ENCODE results near the gene PREB. TPM values are rescaled to one million over a fixed set of nuclear protein-coding genes. Genes with fewer than 3 reads are reported as not detected.
"Not testable (repeated sequence)": the region's sequence is repeated elsewhere in the genome, so short reads cannot be mapped to it uniquely, and the experiment has no call there.

The PREB gene
- total RNA-seq, 1 experiment from 2014 or later, result 52.7 TPM

DNA sequence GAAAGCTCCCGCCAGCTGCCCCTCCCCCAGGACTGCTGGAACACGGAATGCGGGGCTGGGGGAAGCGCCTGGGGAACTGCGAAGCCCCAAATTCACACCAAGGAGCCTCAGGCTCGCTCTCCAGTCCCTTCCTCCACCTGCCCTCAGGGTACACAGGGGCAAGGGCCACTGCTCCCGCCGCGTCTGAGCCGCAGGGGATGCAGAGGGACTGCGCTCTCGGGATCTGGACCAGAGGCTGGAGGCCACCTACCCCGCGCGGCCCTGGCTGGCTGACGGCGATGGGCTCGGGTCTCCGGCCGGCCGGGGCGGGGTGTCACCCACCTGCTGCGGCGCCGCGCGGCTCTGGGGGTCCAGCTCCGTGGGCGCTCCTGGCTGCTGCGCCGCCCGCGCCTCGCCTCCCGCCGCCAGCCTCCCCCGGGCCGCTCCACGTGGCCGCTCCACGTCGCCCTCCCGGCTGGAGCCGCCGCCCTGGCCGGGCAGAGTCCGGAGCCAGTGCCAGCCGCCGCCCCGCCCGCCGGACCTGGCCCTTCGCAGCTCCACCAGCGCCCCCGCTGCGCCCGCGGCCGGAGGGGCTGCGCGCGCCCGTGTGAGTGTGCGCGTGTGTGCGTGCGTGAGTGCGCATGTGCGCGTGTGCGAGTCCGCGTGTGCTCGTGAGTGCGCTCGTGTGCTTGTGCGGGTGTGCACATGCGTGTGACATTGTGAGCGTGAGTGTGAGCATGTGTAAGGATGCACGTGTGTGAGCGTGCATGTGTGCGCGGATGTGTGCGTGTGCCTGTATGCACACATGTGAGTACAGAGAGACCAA lies 15.7 kb downstream of the PREB start, which contains the start of gene CGREF1:
CGREF1 (minus strand) TSS at position 604 of the 805 bp plus-strand sequence. CDS start 14,762 bp downstream, outside the sequence.
- peak within 1 kb of the TSS; percentile 19 for H3K27ac ChIP-seq (ENCODE audit: low read depth, low read length, poor library complexity, severe bottlenecking)
- ChIA-PET CTCF (interaction anchor here (0.6 kb wide), 1 partner anchor 56 kb away, joined by 3 read pairs; no protein-coding TSS in a partner anchor), POLR2A (ENCODE audit: low non-redundant PET) (no interaction called here)
- no TSS peak for BruUV-seq (replicated peaks)
- intact Hi-C loops (cut with micrococcal nuclease; ENCODE audit: unreplicated experiment), result loop anchor here (2.0 kb wide), 1 partner anchor 34 kb away; no protein-coding TSS in a partner anchor
- no peaks in the 10 kb centered on the region for H3K9me3 ChIP-seq (ENCODE audit: low read depth, low read length, poor library complexity, severe bottlenecking)
- peaks cover 11% of the 10 kb centered on the region for H3K27me3 ChIP-seq (replicated peaks; ENCODE audit: insufficient read depth, low read depth, low read length, poor library complexity)
- peaks cover 5% of the 10 kb centered on the region for H3K4me1 ChIP-seq (ENCODE audit: insufficient read depth, low read length, poor library complexity, severe bottlenecking)
- no peaks in the 10 kb centered on the region for H3K36me3 ChIP-seq (ENCODE audit: insufficient read depth, low read length, poor library complexity, severe bottlenecking)
- TF ChIP-seq EZH2 (IDR thresholded peaks at IDR 0.05; ENCODE audit: borderline replicate concordance, low read depth, low read length, poor library complexity, severe bottlenecking), result no peak
- TF ChIP-seq, protein P1, sequence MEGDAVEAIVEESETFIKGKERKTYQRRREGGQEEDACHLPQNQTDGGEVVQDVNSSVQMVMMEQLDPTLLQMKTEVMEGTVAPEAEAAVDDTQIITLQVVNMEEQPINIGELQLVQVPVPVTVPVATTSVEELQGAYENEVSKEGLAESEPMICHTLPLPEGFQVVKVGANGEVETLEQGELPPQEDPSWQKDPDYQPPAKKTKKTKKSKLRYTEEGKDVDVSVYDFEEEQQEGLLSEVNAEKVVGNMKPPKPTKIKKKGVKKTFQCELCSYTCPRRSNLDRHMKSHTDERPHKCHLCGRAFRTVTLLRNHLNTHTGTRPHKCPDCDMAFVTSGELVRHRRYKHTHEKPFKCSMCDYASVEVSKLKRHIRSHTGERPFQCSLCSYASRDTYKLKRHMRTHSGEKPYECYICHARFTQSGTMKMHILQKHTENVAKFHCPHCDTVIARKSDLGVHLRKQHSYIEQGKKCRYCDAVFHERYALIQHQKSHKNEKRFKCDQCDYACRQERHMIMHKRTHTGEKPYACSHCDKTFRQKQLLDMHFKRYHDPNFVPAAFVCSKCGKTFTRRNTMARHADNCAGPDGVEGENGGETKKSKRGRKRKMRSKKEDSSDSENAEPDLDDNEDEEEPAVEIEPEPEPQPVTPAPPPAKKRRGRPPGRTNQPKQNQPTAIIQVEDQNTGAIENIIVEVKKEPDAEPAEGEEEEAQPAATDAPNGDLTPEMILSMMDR (conservative IDR thresholded peaks at IDR 0.05; ENCODE audit: low read depth, low read length), result no peak
- peak within 1 kb of the TSS; percentile 67 for H3K4me3 ChIP-seq (ENCODE audit: low read depth, low read length, poor library complexity, severe bottlenecking)
- peak; percentile 37 for DNase-seq (ENCODE audit: low spot score)

DNA sequence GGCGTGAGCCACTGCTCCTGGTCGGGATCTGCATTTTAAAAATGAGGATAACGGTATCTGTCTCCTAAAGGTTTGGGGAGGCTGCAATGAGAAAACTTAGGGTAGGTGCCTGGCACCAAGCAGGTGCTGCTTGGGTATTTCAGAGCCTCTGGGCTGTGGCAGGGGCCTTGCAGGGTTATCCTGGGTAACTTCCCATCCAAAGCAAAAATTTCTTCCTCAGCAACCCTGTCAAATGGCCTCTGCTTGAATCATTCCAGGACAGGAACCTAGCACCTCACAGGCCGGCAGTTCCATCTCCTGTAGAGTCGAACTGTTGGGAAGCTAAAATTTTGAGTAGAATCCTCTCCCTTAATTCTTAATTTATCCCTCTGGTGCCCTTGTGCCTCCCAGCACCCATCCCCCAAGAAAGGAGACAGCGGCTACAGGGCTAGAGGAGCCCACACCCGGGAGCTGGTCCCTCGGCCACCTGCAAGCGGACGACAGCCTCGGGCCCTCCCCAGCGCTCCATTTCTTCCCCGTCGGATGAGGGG lies 16.4 kb downstream of the PREB start:
- H3K9me3 ChIP-seq (ENCODE audit: low read depth, low read length, poor library complexity, severe bottlenecking), result no peaks in the 10 kb centered on the region
- H3K27me3 ChIP-seq (replicated peaks; ENCODE audit: insufficient read depth, low read depth, low read length, poor library complexity), result peaks cover 8% of the 10 kb centered on the region
- DNase-seq (ENCODE audit: low spot score), result no peak
- H3K36me3 ChIP-seq (ENCODE audit: insufficient read depth, low read length, poor library complexity, severe bottlenecking), result no peaks in the 10 kb centered on the region
- peak overlapping the region; percentile 67 for H3K4me3 ChIP-seq (ENCODE audit: low read depth, low read length, poor library complexity, severe bottlenecking)
- TF ChIP-seq EZH2 (IDR thresholded peaks at IDR 0.05; ENCODE audit: borderline replicate concordance, low read depth, low read length, poor library complexity, severe bottlenecking), result no peak
- TF ChIP-seq, protein P1 (conservative IDR thresholded peaks at IDR 0.05; ENCODE audit: low read depth, low read length), result no peak
- intact Hi-C loops (cut with micrococcal nuclease; ENCODE audit: unreplicated experiment), result loop anchor here (2.0 kb wide), 1 partner anchor 35 kb away; no protein-coding TSS in a partner anchor
- POLR2A ChIA-PET (ENCODE audit: low non-redundant PET), result interaction anchor here (0.6 kb wide), 1 partner anchor 1206 kb away, joined by 8 read pairs; no protein-coding TSS in a partner anchor
- CTCF ChIA-PET, result interaction anchor here (0.6 kb wide), 1 partner anchor 55 kb away, joined by 3 read pairs; no protein-coding TSS in a partner anchor
- peak overlapping the region; percentile 19 for H3K27ac ChIP-seq (ENCODE audit: low read depth, low read length, poor library complexity, severe bottlenecking)
- H3K4me1 ChIP-seq (ENCODE audit: insufficient read depth, low read length, poor library complexity, severe bottlenecking), result peaks cover 5% of the 10 kb centered on the region
- BruUV-seq (replicated peaks), result no TSS peak

DNA sequence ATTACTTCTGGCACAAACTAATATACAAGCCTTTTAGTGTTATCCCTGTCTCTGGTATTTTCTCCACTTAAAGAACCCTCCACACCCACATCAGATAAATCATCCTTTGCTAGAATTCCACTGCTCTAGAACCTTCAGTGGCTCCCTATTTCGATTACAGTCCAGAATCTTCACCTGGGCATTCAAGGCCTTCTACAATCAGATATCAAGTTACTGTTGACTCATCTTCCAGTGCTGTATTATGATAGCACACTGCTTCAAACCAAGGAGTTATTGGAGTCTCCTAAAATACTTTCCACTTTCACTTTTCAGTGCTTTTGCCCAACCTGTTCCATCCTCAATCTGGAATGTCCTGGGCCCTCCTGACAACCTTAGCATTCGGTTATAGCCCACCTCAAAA lies 18.9 kb downstream of the PREB start:
- ChIA-PET CTCF (interaction anchor here (0.7 kb wide), 1 partner anchor 283 kb away, joined by 9 read pairs; no protein-coding TSS in a partner anchor), POLR2A (ENCODE audit: low non-redundant PET) (interaction anchor here (0.6 kb wide), 1 partner anchor 106 kb away, joined by 8 read pairs; no protein-coding TSS in a partner anchor)
- intact Hi-C loops (cut with micrococcal nuclease; ENCODE audit: unreplicated experiment), result no loop called here
- no peak overlapping the region for H3K4me3 ChIP-seq (ENCODE audit: low read depth, low read length, poor library complexity, severe bottlenecking)
- no peaks in the 10 kb centered on the region for H3K9me3 ChIP-seq (ENCODE audit: low read depth, low read length, poor library complexity, severe bottlenecking)
- H3K36me3 ChIP-seq (ENCODE audit: insufficient read depth, low read length, poor library complexity, severe bottlenecking), result no peaks in the 10 kb centered on the region
- DNase-seq (ENCODE audit: low spot score), result no peak
- TF ChIP-seq EZH2 (IDR thresholded peaks at IDR 0.05; ENCODE audit: borderline replicate concordance, low read depth, low read length, poor library complexity, severe bottlenecking), result no peak
- TF ChIP-seq, protein P1 (conservative IDR thresholded peaks at IDR 0.05; ENCODE audit: low read depth, low read length), result no peak
- peaks cover 5% of the 10 kb centered on the region for H3K4me1 ChIP-seq (ENCODE audit: insufficient read depth, low read length, poor library complexity, severe bottlenecking)
- no peak overlapping the region for H3K27ac ChIP-seq (ENCODE audit: low read depth, low read length, poor library complexity, severe bottlenecking)
- BruUV-seq (replicated peaks), result no TSS peak
- no peaks in the 10 kb centered on the region for H3K27me3 ChIP-seq (replicated peaks; ENCODE audit: insufficient read depth, low read depth, low read length, poor library complexity)

DNA sequence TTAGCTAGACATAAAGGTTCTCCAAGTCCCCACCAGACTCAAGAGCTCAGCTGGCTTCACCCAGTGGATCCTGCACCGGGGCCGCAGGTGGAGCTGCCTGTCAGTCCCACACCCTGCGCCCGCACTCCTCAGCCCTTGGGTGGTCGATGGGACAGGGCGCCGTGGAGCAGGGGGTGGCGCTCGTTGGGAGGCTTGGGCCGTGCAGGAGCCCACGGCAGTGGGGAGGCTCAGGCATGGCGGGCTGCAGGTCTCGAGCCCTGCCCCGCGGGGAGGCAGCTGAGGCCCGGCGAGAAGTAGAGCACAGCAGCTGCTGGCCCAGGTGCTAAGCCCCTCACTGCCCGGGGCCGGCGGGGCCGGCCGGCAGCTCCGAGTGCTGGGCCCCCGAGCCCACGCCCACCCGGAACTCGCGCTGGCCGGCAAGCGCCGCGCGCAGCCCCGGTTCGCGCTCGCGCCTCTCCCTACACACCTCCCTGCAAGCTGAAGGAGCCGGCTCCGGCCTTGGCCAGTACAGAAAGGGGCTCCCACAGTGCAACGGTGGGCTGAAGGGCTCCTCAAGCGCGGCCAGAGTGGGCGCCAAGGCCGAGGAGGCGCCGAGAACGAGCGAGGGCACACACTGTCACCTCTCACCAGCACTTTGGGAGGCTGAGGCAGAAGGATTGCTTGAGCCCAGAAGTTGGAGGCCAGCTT lies 22.9 kb downstream of the PREB start:
- POLR2A ChIA-PET (ENCODE audit: low non-redundant PET); H3K36me3 ChIP-seq (ENCODE audit: insufficient read depth, low read length, poor library complexity, severe bottlenecking); intact Hi-C loops (cut with micrococcal nuclease; ENCODE audit: unreplicated experiment); H3K9me3 ChIP-seq (ENCODE audit: low read depth, low read length, poor library complexity, severe bottlenecking); H3K4me1 ChIP-seq (ENCODE audit: insufficient read depth, low read length, poor library complexity, severe bottlenecking); BruUV-seq (replicated peaks); H3K27ac ChIP-seq (ENCODE audit: low read depth, low read length, poor library complexity, severe bottlenecking); CTCF ChIA-PET; H3K4me3 ChIP-seq (ENCODE audit: low read depth, low read length, poor library complexity, severe bottlenecking); DNase-seq (ENCODE audit: low spot score); H3K27me3 ChIP-seq (replicated peaks; ENCODE audit: insufficient read depth, low read depth, low read length, poor library complexity): not testable (repeated sequence)

Measured in A673 (cell line).